ENCODE data around the gene MYH11.
"Not testable (repeated sequence)": the region's sequence is repeated elsewhere in the genome, so short reads cannot be mapped to it uniquely, and the experiment has no call there.

Gene MYH11

DNA sequence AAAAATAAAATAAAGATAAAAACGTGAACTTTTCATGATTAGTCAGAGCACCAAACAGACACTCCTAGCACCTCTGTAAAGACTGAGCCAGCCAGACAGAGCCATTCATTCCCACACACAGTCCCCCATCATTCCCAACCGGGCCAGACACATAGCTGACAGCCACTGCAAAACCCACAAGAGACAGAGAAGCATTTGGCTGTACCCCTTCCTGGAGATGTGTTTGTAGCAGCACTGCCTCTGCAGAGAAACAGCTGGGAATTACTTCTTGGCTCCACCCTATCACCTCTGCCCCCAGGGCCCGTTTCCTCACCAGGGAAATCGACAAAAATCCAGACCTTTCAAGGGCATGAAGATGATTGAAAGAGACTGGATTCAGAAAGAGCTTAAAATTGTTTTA, 46.4 kb downstream of the MYH11 start:
- no peak for DNase-seq (ENCODE audit: low read depth in 2 of 2)

DNA sequence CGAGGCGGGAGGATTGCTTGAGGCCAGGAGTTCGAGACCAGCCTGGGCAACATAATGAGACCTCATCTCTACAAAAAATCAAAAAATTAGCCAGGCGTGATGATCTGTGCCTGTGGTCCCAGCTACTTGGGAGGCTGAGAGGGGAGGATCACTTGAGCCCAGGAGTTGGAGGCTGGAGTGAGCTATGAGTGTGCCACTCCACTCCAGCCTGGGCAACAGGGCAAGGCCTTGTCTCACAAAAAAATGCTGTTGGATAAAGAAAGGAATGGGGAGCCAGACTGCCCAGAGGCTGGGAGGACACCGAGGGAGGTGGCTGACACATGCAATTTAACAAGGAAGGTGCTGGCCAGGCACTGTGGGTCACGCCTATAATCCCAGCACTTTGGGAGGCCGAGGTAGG, 47.5 kb downstream of the MYH11 start:
- not testable (repeated sequence) for DNase-seq (ENCODE audit: low read depth in 2 of 2)

DNA sequence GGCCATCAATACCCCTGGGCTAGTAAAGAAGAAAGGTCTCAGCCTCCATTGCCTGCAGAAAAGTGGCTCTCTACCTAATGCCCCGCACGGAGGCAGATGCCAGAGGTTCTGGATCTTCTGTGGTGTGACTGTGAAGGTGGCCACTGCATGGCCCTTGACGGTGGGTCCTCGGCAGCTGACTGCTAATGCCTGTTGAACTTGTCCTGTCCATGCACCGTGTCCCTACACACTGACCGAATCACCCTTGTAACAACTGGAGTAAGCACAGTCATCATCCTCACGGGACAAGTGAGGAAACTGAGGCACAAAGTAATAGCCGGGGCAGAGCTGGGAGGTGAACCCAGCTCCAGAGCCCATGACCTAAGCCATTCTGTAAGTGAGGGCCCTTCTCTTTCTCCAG, 48.8 kb downstream of the MYH11 start:
- no peak for DNase-seq (ENCODE audit: low read depth in 2 of 2)

DNA sequence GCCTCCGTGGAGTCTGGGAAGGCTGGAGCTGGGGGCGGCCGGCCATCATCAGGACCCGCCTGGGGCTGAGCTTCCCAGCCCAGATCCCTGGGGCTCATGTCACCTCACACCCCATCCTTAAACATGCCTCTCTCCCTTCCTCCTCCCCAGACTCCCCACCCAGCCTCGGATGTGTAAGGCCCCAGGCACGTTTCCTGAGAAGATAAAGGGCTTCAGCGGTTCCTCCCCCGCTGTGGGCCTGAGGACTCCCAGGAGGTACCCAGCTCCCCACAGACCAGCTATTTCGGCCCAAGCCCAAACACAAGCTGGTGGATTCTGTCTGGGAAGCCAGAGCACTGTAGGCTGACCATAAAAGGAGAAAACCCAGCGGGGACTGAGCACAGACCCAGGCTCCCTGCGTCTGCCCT, 49.2 kb downstream of the MYH11 start:
- DNase-seq (ENCODE audit: low read depth in 2 of 2), result no peak

DNA sequence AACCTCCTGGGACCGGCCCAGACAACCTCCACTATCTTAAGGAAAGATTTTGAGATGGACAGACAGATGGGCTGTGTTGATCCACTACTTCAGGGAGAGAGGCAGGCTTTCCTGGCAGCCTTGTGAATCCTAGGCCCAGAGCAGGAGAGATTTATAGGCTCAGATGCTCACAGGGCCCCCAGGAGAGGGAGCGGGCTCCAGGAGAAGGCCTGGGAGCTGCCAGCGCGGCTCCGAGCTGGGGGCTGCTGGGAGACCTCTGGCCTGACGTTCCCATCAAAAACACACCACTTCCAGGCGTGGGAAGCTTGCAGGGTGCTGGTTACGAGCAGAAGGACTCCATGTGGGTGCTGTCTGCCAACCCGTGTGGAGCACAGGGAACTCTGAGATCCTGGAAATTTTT, 53.2 kb downstream of the MYH11 start:
- no peak for DNase-seq (ENCODE audit: low read depth in 2 of 2)

DNA sequence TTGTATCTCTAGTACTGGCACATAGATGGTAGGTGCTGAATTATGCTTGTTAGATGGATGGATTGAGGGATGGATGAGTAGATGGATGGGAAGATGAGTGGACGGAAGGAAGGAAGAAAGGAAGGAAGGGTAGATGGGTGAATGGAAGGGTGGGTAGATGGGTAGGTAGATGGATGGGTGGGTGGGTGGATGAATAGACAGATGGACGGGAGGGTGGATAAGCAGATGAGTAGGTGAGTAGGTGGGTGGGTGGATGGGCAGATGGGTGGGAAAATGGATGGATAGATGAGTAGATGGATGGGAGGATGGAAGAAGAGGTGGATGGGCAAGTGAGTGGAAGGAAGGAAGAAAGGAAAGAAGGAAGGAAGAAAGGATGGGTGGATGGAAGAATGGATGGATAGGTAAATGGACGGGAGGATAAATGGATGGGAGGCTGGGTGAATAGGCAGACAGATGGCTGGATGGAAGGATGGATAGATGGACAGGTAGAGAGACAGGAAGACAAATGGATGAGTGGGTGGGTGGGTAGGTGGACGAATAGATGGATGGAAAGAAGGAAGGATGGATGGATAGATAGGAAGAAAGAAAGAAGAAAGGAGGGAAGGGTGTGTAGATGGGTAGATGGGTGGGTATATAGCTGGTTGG, 56.9 kb downstream of the MYH11 start:
- DNase-seq (ENCODE audit: low read depth in 2 of 2), result no peak

DNA sequence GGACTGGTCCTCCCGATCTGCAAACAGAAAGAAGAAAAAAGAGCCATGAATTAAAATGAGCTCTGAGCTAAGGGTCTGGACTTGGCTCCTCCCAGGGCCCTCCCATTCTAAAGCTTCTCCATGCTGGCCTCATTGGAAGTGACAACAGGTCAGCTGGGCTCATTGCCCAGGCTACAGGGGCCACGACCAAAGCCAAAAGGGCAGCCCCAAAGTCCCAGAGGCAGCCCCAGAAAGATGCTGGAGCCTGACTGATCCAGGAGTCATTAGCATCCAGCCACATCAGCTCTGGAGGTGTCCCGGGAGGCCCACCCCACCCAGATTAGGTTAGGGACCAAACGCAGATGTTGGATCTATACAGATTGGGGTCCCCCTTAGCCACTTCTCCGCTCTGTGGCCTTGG, 58.2 kb downstream of the MYH11 start:
- DNase-seq (ENCODE audit: low read depth in 2 of 2), result no peak

DNA sequence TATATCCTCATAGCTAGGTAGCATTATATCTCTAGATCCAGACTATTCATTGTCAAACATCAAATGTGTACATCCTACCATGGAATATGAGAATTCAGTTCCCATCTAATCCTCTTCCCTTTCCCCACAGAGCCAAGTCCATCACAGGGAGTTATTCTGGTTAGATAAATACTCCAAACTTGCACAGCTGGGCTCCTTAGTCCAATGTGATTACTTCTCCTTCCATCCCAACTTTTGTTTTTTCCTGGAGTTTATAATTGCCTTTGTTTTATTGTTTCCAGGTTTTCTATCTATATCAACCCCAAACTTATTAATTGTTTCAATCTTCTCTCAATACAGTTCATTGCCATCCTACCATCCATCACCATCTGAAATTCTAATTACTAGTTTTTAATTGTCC, 59.9 kb downstream of the MYH11 start:
- no peak for DNase-seq (ENCODE audit: low read depth in 2 of 2)

DNA sequence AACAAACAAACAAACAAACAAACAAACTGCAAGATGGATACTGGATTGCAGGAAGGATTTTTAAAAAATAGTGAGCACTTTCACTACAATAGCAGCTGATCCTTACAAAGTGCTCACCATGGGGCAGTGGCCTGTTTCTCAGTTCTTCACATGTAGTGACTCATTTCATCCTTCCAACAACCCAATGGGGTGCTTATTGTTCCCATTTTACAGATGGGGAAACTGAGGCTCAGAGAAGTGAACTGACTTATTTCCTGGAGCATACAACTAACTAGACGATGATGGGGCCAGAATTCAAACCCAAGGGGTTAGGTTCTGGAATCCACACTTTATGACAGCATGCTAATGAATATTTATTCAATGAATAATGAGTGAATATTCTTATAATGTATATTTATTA, 61.2 kb downstream of the MYH11 start:
- DNase-seq (ENCODE audit: low read depth in 2 of 2), result no peak

DNA sequence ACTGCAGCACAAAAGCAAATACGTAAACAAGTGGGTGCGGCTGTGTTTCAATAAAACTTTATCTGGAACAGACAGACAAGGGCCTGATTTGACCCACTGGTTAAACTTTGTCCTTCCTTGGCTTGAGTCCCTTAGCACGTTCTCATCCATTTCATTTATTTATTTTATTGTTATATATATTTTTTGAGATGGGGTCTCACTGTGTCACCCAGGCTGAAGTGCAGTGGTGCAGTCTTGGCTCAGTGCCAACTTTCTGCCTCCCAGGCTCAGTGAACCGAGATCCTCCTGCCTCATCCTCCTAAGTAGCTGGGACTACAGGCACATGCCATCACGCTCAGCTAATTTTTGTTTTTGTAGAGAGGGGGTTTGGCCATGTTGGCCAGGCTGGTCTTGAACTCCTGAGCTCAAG, 64.3 kb downstream of the MYH11 start:
- no peak for DNase-seq (ENCODE audit: low read depth in 2 of 2)

DNA sequence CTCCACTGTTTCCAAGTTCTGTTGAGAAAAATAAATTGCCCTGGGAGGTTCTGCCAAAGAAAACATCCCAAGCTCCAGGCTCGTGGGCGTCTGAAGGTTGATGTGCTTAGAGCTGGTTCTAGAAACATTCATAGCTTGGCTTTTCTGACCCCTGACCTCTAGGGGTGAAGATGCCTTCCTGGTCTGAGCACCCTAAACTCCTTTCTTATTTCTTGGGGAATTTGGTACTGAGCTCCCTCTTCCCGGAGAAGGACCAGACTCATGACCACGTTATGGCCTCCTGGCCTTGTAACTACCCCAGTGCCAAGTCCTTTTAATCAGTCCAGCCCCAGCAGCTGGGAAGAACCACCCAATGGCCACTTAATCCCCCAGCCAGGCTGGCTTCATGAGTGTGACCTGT, 66.4 kb downstream of the MYH11 start:
- no peak for DNase-seq (ENCODE audit: low read depth in 2 of 2)

DNA sequence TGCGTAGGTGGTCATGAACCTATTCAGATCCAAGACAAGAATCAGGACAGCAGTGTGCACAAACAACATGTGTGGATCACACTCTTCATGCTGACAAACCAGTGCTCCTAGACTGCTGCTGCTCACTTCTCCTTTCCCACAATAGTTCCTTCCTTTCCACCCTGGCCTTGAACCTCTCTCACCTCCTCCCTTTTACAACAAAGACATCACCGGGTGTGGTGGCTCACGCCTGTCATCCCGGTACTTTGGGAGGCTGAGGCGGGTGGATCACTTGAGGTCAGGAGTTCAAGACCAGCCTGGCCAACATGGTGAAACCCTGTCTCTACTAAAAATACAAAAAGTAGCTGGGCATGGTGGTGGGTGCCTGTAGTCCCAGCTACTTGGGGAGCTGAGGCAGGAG, 67.0 kb downstream of the MYH11 start:
- DNase-seq (ENCODE audit: low read depth in 2 of 2), result not testable (repeated sequence)

DNA sequence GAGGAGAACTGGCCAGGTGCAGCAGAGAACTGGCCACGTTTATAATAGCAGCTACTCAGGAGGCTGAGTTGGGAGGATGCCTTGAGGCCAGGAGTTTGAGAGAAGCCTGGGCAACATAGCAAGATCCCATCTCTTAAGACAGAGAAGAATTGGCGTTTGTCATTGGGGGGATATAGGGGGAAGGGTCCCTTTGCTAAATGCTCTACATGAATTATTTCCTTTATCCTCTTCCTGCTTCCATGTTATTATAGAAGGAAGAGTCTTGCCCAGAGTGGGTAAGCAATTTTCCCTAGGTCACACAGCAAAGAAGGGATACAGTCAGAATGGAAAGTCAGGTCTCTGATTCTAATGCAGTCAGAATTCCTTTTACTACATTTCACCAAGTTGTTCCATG, 68.0 kb downstream of the MYH11 start:
- no peak for DNase-seq (ENCODE audit: low read depth in 2 of 2)

DNA sequence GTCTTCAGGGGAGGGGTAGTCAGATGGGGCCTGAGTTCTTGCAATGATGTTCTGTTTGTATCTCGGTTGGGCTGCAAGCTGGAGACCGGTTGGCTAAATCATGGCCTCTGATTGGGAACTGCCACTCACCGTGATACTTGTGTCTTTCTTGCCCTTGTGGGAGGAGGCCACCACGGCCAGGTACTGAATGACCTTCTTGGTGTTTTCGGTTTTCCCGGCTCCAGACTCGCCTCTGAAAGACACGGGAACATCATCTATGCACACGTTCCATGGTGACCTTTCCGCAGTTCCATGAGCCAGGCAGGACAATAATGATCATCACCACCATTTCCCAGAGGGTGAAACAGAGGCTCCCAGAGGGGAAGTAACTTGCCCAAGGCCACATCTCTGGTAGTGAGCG, 70.3 kb downstream of the MYH11 start:
- DNase-seq (ENCODE audit: low read depth in 2 of 2), result no peak

DNA sequence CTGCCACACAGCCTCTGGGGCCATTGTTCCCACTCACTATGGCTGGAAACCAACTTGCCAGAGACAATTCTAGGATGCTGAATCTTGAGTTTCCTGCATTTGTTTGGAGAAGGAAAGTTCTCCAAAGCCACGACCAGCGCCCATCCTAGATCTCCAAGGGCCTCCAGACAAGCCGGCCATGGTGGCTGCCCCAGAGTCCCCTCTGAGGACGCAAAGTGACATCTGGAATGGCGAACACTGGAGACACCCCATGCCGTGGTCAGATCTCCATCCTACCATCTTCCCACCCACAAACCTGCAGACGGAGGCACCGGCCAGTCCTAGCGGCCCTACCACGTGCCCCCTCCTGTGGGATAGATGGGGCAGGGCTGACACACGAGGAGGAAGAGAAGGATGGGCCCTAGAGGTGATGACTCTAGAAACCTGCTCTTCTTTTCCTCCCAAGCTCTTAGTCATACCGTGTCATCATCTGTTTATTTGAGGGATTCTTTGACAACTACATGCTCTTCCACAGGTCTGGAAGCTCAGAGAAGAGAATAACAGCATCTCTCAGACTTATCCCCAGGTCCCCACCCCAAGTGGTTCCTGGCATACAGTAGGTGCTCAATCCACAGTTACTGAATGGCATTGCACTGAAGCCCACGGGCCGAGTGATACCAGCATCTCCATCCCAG, 71.3 kb downstream of the MYH11 start:
- DNase-seq (ENCODE audit: low read depth in 2 of 2), result no peak

DNA sequence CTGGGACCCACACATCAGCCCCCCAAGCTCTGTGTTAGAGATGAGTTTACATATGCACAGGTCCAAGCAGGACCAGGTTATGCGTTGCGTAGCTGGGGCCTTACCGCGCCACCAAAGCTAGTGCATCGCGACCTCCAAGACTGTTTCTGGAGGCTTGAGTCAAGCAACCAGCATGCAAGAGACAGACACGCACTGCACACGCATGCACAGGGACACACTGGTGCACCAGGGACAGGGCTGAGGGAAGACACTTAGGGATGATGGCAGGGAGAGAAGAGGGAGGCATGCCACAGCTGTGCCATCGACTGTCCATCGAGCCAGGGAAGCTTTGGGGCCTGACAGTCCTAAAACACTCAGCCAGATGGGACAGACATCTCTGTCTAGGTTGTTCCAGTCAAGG, 72.8 kb downstream of the MYH11 start:
- no peak for DNase-seq (ENCODE audit: low read depth in 2 of 2)

DNA sequence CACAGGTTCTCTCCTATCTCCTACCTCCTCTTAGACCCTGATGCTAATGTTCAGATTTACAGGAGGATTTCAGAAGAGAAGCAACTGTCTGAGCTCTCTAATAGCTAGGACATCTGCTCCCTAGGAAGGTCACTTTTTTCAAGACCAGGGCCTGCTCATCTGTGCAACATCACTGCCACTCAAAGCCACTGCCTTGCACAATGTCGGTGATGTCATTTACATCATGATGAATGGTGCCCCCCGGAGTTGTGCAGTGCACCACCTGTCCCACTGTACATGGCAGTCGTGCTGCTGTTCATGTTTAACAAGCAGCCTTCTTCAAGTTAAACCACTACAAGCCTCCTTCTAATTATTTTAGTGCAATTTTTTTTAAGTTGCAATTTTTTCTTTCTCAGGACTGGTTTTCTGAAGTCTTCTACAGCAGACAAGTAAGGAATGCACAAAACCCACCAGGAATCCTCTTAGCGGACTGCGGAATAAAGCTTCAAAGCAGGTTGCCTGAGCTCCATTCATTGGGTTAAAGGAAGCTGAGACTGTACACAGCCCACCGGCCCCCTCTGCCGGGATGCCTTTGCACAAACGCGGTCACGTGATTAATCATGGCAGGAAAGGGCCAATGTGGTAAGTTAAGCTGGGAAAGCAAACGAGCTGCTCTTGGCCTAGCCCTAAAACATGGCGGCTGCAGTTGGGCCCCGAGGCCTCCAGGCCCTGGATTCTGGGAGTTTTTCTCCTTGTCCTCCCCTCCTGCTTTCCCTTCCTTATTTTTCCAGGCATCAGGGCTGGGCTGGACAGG, 74.1 kb downstream of the MYH11 start:
- DNase-seq (ENCODE audit: low read depth in 2 of 2), result no peak

DNA sequence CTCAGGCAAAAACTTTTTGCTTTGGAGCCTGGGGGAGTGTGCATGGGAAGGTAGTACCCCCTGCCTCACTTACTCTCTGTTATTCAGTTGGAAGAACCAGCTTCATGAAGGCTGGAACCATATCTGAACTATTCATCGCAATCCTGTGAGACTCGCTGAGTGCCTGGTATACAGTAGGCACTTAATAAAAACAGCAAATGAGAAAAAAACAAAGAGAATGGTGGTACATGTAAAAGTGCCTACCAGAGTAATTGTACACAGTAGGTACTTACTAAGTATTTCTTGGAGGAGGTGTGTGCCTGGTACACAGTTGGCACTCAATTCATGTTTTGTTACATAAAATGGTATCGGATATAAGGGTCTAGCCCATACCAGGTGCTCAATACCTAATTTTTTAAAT, 75.2 kb downstream of the MYH11 start:
- no peak for DNase-seq (ENCODE audit: low read depth in 2 of 2)

DNA sequence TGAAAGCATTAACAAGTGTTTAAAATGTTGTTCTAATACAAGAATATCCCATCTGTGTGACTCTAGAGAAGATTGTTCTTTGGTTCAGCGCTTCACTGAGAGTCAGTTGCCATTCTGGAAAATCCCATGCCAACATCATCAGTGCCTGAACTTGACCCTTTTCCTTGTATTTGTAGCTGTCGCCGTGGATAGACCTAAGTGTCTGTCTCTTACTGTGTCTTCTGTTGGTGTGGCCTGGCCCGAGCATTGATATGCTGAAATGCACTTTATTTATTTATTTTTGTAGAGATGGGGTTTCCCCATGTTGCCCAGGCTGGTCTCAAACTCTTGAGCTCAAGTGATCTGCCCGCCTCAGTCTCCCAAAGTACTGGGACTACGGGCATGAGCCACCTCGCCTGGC, 76.0 kb downstream of the MYH11 start:
- no peak for DNase-seq (ENCODE audit: low read depth in 2 of 2)

DNA sequence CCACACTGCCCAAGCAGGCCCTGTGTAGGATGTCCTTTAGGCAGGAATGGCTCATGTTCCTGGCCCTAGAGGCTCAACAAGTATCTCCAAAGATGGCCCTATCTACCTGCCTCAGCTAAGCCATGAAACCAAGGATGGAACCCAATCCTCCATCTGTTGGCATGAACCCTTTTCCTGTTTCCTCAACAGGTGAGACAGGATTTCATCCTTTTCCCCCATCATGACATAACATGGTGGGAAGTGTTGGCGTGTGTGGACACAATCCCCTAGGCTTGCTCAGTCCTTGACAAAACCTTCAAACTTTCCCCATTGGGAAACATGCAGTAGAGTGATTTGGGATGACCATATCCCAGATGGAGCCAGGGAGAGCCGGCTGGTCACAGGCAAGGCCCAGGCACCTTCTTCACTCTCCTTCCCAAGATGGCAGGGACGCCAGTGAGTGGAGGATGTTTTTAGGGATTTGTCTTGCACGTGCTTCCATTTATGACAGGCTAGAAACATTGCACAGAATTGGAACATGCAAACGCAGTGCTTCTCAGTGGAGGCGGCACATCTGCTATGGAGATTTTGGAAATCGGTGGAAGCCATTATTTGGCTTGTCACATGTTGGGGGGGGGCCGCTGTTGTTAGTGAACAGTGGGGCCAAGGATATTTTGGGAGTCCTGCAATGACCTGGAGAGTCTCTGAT, 77.0 kb downstream of the MYH11 start:
- no peak for DNase-seq (ENCODE audit: low read depth in 2 of 2)

DNA sequence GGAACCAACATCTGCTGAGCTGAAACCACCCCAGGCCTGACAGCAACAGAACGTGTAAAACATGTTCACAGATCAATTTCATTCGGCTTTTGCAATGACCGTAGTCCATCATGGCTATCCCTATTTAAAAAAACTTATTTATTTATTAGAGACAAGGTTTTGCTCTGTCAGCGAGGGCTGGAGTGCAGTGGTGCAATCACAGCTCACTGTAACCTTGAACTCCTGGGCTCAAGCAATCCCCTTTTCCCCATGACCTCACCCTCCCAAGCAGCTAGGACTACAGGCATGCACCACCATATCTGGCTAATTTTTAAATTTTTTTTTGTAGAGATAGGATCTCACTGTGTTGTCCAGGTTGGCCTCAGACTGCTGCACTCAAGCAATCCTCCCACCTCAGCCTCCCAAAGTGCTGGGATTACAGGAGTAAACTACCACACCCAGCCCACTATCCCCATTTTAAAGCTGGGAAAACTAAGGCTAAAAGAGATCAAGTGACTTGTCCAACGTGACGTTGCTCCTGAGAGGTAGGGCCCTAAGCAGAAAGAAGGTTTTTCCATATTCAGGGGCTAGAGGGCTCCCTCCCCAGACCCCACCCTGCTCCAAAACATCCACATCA, 77.7 kb downstream of the MYH11 start:
- no peak for DNase-seq (ENCODE audit: low read depth in 2 of 2)

DNA sequence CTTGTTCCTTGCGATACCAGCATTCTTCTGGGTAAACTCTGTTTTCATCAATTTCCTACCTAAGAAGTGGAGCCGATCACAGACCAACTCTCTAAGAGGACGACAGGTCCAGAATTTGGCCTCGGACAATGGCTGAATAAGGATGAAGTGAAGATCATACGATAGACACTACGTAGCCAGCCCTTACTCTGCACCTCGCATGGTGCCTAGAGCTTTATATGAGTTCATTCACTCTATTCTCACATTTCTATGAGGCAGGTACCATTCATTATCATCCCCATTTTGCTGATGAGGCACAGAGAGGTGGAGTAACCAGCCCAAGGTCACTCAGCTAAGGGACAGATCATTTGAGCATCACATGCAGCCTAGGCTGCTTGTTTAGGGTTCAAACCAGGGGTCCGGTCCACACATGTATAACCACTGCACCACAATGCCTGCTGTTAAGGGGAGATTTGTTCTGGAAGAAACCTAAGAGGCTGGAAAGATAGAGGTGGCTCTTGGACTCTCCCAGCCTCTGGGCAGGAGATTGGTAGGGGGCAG, 78.6 kb downstream of the MYH11 start:
- no peak for DNase-seq (ENCODE audit: low read depth in 2 of 2)

Measured in fibroblast of skin of left biceps (primary cell).